HG02759 (cell line): ENCODE results near the gene PRPS1.
"Not testable (repeated sequence)": the region's sequence is repeated elsewhere in the genome, so short reads cannot be mapped to it uniquely, and the experiment has no call there.

Source experiments
- ATAC-seq: cut with Tn5 transposase; IDR thresholded peaks from one replicate; pipeline ENCODE4 v1.9.1; 2021; ENCODE audit warnings: mild to moderate bottlenecking, moderate library complexity; ENCODE audit not compliant: unreplicated experiment

The PRPS1 gene

DNA sequence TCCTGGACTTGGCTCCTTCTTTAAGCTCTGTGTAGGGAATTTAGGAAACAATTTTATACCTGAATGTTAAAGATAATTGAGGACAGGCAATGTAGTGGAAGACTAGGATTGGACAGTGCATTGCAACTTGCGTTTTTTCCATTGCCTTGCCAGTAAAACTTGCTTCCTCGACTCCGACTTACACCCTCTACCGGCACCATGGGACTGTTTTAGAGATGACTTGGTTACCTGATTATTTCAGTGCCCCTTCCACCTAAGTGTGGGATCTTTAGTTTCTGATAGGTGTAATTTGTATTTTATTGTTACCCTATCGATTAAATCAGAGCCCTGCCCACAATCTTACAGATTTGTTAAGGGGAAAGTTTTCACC lies 1.2 kb downstream of the PRPS1 start:
- ATAC-seq: no peak

DNA sequence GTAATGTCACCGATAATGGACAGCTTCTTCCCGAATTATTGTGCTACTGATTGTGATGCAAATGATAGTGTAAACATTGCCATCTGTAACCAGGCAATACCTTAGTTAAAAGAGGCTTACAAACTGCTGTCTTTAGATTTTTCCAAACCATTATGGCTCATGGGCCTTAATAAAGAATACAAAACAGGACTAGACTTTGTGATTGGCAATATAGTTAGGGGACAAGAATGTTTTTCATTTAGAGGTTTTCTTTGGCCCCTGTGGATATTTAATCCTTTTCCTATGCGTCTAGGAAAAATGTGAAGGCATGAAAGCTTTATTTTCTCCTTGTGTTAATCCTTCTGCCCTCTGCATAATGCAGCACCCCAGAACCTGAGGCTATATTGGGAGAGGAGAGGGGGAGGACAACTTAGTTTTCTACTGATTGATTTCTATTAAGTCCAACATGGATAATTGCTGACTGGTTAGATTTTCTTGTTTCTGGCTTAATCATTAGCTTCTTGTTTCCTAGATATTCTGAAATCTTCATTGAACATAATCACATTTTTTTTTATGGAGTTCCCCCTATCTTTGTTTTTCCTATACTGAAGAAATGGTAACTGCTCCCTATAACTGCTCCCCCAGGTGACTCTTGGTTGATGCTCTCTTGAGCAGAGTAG lies 1.9 kb downstream of the PRPS1 start:
- ATAC-seq: no peak

DNA sequence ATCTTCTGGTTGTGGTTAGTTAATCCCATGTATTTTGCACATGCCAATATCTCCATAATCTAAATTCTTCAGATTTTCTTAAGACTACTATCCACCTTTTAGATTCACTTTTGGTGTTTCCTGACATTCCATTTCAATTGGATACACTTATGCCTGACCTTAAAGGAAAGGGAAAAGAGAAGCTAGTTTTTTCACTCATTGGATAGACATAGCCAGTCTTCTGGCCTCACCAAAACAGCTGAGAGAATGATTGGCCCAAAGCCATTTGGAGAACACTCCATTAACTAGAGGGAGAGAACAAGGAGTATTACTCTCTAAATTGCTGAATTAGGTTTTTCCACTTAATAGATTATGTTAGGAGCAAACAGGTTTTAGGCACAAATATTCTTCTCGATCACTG lies 4.0 kb downstream of the PRPS1 start:
- ATAC-seq: no peak

DNA sequence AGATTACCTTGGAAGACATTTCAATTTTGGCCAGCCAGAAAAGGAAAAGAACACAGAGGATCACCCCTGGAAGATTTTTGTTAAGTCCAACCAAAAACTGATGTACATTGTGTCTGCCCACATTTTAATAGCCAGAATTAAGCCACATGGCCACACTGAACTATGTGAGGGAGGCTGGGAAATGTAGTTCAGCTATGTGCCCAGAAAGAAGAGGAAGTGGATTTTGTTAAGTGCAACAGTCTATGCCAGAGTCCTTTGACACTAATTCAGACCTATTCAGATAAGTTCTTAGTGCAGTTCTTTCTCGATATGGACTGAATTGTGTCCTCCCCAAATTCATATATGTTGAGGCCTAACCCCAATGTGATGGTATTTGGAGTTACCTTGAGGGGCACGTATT lies 18.4 kb downstream of the PRPS1 start:
- ATAC-seq: no peak

DNA sequence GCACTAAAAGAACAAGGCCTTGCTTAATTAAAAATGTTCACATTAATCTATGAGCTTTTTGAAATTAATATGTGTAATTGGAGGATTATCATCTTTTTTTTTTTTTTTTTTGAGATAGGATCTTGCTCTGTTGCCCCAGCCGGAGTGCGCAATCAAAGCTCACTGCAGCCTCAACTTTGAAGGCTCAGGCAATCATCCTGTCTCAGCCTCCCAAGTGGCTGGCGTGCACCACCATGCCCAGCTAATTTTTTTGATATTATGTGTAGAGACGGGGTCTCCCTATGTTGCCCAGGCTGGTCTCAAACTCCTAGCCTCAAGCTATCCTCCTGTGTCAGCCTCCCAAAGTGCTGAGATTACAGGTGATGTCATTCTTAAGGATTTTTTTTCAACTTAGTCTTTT lies 20.0 kb downstream of the PRPS1 start:
- no peak for ATAC-seq

DNA sequence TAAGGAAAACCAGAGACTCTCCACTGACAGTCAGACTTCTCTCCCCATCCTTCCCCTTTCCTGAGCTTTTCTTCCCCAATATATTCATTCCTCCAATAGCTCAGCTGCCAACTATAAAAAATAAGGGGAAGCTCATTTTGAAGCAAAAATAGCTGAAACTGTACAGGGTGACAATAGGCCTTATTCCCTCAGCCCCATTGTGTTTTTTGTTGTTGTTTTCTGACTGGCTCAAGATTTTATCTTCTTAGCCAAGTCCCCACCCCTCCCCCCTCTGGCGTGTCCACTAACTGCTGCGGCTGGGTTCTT lies 26.2 kb downstream of the PRPS1 start:
- ATAC-seq: no peak

DNA sequence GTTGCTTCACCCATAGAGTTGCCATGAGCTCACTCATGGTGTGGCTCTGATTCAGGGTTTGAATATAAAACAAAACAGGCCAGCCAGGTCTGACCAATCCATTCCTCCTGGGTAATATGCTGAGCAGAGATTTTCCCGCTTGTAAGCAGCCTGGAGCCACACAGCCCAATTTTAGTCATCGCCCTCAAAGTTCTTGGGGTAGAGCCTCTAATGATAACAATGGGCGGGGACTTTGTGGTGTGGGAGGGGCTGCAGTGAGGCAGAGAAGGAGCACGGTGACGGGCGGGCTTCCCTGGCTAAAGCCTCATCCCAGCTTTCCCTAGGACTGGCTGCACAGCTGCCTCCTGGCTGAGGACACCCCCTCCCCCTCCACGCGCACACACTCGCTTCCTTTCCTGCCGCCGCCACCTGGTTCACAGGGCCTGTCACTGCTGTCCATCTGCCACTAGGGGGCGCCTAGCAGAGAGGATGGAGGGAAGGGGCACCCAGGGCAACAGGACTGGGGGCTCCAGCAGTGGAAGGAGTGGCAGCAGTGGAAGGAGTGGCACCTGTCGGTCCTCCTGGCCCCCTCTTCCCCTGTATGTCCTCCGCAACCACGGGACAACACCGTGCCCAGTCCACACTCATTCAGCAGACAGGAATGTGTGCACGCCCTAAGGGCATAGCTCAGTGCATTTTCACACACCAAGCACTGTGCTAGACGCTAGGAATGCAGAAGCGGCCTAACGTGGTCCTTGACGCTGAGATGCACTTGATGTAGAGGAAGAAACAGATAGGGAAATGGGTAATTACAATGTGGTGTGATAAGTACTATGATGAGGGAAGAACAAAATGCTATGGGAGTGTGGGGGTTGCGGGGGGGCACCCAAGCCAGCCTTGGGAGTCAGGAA lies 26.8 kb downstream of the PRPS1 start:
- ATAC-seq: peak; percentile 87

DNA sequence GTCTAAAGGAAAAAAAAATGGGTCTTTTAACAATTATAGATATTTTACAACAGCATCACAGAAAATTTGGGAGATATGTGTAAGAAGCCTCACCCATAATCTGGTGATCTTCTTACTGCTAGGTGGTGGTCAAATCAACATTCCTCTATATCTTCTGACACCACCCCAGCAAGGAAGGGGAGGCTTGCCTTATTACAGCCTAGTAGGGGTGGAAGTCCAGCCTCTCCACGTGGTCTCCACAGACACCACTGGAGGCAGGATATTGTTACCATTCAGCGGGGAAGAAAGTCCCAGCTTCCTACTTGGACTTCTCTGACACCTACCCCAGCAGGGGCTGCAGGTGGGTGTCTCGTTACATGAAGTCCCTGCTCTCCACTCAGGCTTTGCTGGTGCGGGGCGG lies 28.7 kb downstream of the PRPS1 start:
- no peak for ATAC-seq

DNA sequence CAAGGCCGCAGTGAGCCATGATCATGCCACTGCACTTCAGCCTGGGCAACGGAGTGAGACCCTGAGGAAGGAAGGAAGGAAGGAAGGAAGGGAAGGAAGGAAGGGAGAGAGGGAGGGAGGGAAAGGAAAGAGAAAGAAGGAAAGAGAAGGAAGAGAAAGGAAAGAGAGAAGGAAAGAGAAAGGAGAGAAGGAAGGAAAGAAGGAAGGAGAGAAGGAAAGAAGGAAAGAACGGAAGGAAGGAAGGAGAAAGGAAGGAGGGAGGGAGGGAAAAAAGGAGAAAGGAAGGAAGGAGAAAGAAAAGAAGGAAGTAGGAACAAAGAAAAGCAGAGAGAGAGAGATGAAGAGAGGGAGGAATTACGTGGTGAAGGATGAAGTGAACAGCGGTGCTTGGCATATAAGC lies 30.4 kb downstream of the PRPS1 start:
- no peak for ATAC-seq

DNA sequence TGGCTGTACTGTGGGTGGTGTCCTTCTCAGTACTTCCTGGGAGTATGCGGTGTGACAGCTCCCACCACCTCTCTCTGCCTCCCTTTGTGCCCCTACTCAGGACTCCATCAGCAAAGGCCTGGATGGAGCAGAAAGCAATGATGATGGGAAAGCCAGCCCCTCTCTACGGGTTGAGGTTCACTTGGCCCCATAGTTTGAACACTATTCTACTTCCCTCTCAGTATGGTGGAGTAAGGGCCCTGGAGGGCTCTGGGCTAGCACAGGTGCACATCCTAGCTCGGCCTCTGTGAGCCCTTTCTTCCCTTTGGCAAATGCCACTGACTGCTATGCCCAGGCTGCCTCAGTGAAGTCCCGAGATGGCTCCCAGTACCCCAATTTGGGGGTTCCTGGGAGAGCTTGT lies 31.0 kb downstream of the PRPS1 start:
- ATAC-seq: no peak

DNA sequence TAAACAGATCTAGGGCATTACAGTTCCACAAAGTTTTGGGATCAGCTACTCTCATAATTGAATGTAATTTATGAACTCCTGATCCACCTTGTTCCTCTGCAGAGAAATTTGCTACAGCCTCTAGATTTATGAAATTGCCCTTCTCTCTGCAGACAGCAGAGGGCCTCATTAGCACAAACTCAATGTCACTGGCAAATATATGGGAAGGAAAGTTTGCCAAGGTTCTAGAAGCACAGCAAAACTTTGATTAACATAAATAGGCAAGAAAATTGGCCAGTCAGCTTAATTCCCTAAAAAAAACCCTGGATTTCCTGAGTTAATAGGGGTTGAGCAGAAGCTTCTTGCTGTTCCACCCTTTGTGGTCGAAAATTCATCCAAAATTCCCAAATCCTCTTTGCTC lies 31.5 kb downstream of the PRPS1 start:
- ATAC-seq: peak; percentile 39

DNA sequence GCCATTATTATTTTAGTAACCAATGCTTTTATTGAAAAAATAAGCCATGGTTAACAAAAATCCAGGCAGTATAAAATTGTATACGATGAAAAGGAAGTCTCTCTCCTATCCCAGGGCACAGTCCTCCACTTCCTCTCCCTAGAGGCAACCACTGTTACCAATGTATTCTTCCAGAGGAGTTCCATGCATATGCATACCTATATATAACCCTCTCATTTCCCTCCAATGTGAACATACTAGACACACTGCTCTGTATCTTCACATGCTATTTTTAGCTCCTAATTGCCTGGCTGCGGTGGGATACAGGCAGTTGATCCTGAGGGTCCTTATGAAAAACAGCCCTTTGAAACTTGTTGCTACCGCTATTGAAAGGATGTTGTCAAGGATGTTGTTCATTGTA lies 33.8 kb downstream of the PRPS1 start:
- no peak for ATAC-seq

DNA sequence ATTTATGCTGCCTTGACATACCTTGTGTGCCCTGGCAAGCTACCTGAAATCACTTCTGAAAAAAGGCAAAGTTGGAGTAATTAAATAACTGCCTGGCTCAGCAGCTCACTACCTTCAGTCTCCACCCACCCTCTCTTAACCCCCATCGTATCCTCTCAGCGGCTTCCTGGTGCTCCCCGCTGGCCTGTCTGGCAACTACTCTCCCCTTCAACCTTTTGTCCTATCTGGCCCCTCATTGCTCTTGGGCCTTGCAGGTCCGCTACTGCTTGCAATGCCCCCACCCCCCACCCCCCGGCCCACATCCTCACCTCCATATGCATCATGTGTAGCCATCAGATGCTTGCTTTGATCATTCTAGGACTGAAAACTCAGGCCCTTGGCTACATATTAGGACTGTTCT lies 34.5 kb downstream of the PRPS1 start:
- ATAC-seq: no peak

DNA sequence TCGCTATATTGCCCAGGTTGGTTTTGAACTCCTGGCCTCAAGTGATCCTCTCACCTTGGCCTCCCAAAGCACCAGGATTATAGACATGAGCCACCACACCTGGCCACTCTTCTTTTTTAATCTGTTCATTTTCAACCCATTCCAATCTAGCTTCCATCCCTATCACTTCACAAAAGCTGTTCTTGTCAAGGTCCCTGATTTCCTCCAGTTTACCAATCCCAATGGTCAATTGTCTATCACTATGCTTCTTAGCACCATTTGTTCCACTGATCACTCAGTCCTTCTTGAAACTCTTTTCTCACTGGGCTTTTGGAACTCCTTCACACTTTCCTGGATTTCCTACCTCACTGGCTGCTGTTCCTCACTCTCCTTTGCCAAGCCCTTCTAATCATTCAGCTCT lies 38.6 kb downstream of the PRPS1 start:
- no peak for ATAC-seq

DNA sequence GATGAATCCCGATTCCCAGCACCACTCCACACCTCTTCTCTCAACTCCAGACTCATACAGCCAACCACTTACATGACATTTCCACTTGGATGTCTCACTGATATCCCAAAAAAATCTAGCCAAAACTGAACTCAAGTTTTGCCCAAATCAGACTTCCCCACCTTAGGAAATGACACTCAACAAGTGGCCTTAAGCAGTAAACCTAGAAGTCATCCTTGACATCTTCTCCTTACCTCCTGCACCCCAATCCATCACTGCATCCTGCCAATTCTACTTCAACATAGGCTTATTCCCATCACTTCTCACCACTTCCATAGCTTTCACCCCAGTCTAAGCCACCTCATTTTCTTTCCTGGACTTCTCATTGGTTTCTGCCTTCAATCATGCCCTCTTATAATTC lies 39.1 kb downstream of the PRPS1 start:
- ATAC-seq: no peak

DNA sequence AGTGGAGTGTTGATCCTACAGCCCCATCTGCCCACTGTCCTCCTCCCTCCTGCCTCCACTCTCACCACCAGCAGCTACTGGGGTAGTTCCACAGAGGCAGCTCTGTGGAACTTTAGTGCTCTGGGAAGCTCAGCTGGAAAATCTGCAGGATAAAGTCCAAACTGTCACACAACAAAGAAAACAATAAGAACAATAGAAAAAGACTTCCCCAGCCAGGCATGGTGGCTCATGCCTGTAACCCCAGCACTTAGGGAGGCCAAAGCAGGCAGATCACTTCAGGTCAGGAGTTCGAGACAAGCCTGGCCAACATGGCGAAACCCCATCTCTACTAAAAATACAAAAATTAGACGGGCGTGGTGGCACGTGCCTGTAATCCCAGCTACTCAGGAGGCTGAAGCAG lies 40.4 kb downstream of the PRPS1 start:
- not testable (repeated sequence) for ATAC-seq

DNA sequence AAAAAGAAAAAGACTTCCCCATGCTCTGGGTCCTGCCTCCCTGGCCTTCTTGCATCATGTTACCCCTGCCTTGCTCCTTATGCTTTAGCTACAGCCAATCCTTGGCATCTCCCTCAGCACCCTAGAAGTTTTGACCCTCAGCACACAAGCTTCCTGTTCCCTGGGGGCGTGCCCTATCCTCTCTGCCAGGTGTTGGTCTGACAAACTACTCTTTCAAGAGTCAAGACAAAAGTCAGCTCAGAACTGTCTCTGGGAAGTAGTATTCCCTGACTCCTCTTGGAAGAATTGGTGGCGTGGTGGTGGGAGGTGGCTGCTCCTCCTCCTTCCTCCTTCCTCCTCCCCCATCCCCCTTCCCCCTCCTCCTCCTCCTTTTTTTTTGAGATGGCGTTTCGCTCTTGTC lies 41.0 kb downstream of the PRPS1 start:
- ATAC-seq: no peak

DNA sequence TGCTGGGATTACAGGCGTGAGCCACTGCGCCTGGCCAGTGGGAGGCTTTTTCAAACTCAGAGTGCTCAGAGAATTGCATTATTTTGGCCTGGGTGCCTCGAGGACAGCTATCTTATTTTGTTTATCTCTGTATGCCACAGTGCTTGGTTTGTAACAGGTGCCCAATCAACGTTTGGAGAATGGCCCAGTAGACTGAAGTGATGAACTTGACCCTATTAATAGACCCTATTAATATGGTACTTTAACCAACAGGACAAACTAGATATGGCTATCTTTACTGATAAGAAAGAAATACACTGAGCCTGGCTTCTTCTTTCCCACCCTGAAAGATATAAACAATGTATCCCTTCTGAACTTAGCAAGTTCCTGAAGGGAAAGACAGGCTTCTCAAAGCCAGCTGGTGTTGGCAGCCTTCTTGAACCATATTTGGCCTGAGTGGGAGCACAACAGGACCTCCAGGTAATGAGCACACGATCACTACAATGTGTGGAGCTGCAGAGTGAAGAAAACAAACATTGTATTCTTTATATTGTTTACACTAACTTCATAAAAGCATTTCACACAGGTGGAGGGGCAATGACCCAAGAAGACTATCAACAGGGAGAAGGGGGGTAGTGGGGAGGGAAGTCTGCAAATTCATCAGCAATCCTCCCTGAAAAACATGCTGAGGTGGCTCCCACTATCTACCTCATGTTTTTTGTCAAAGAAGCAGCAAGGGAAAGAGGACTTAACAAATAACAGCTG lies 41.7 kb downstream of the PRPS1 start:
- ATAC-seq: no peak

DNA sequence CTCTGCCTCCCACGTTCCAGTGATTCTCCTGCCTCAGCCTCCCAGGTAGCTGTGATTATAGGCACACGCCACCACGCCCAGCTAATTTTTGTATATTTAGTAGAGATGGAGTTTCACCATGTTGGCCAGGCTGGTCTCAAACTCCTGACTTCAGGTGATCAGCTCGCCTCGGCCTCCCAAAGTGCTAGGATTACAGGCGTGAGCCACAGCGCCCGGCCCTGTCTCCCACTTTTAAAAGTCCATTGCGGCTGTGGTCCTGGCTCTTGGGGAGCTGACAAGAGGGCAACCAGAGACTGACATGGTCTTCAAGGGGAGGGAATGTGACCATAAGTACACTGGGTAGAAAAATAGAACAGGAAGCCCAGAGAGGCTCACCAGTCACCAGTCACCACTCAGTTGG lies 42.9 kb downstream of the PRPS1 start:
- ATAC-seq: not testable (repeated sequence)

DNA sequence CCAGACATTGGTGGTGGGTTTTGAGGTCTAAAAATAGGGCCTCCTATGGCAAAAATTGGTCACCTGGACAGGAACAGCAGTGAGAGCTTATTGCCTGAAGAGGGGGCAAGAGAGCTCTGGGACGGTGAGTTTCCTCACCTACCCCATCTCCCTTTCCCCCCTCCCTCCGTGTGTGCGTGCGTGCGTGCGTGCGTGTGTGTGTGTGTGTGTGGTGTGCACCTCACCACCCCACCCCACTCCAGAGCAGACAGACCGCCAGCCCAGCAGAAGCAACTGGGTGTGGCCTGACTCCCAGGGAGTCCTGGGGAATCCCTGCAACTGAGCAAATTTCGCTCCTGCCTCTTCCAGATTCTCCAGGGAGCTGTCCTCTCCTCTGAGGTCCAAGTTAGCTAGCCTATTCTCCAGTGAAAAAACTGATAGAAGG lies 44.7 kb downstream of the PRPS1 start:
- ATAC-seq: peak; percentile 31

DNA sequence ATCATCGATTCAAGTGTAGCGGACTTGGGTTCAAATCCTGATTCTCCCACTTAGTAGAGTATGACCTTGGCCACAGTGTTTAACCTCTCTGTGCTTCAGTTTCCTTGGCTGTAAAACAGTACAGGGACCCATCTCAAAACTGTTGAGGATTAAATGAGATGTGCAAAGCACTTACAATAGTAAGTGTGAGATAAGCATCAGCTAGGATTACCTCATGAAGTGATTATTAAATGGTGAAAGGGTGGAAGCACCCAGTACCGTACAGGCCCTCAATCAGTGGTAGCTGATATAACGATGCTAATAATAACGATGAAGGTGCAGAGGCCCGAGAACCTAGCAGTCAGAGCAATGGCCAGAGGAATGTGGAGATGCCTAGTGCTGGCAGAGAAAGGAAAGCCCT lies 45.1 kb downstream of the PRPS1 start:
- ATAC-seq: peak; percentile 0

DNA sequence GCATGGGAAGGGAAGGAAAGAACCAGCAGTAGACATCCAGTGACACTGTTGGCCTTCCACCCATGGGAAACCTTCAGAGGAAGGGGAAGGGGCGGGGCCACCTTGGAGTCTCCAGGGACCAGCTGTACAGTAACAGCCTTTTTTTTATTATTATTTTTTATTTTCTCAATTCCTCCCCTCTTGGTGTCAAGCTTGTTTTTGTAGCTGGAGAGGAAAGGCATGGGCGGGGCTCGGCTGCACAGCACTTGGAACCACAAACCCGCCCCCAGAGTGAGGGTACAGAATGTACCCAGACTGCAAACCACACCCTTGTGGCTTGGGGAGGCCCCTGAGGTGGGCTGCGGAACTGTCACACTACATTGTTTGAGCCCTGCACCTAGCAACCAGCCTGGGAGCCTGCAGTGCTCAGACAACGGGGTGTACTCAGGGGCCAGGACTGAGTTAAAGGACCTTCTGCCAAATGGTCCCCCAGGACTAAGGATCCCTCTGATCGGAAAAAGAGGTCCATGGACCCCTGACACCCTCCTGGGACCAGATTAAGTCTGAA lies 45.7 kb downstream of the PRPS1 start:
- peak; percentile 83 for ATAC-seq
